ENCODE results near the gene FANCC.

- TF ChIP-seq CTCF (IDR thresholded peaks at IDR 0.05) (no peak), POLR2A (IDR thresholded peaks at IDR 0.05) (no peak)
Measured at GRCh38 chr9:95067897-95068296, 249.6 kb downstream of the FANCC start.
